HG03575 (cell line): ENCODE measurements around the gene APC.
"Not testable (repeated sequence)": the region's sequence is repeated elsewhere in the genome, so short reads cannot be mapped to it uniquely, and the experiment has no call there.

Experiments used
- ATAC-seq: cut with Tn5 transposase; IDR thresholded peaks from one replicate; pipeline ENCODE4 v1.9.1; 2021; ENCODE audit not compliant: unreplicated experiment, insufficient number of reproducible peaks, low FRiP score; ENCODE audit errors: extremely low read depth

Gene APC

GRCh38 chr5:112878760-112879159, 141.1 kb downstream of the APC start:
- no peak for ATAC-seq

- no peak for ATAC-seq
These were observed 142.7 kb downstream of the APC start for GRCh38 chr5:112880219-112880964.

- no peak for ATAC-seq
These were observed 145.5 kb downstream of the APC start for GRCh38 chr5:112883192-112883591.

- no peak for ATAC-seq
These were observed 147.3 kb downstream of the APC start for GRCh38 chr5:112885001-112885400.

GRCh38 chr5:112886975-112887374, 149.3 kb downstream of the APC start:
- no peak for ATAC-seq

- ATAC-seq = not testable (repeated sequence)
These were observed 154.4 kb downstream of the APC start for GRCh38 chr5:112892066-112892465.

GRCh38 chr5:112892776-112893175, 155.1 kb downstream of the APC start:
- ATAC-seq = no peak

- ATAC-seq = no peak
These were observed 158.0 kb downstream of the APC start for GRCh38 chr5:112895682-112896081.
